ENCODE data around the gene NLRC3. TPM values are rescaled to one million over a fixed set of nuclear protein-coding genes. Genes with fewer than 3 reads are reported as not detected.

NLRC3 gene
- total RNA-seq, 1 experiment from 2014 or later: 0.26 TPM

DNA sequence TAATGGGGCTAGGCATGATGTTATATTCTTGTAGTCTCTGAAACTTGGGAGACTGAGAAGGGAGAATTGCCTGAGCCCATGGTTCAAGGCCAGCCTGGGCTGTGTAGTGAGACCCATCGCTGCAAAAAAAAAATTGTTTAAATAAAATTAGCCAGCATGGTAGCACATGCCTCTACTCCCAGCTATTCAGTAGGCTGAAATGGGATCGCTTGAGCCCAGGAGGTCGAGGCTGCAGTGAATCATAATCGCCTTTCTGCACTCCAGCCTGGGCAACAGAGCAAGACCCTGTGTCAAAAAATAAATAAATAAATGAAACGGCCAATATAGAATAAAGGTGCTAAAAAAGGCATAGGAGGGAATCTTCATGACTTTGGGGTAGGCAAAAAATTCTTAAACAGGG lies 48.1 kb upstream of the NLRC3 start:
- DNase-seq (ENCODE audit: low read depth, low spot score) (no peak), ATAC-seq (no peak)
- ChIA-PET CTCF (no interaction called here), POLR2A (interaction anchor here (0.6 kb wide), 1 partner anchor 19 kb away, joined by 5 read pairs; no protein-coding TSS in a partner anchor)
- Histone ChIP-seq H3K4me1 (ENCODE audit: control insufficient read depth, insufficient read depth, low read length) (no peaks in the 10 kb centered on the region), H3K36me3 (ENCODE audit: control insufficient read depth, insufficient read depth, low read length) (no peaks in the 10 kb centered on the region), H3K4me3 (ENCODE audit: low read depth in 2 of 2, low read length in 2 of 2) (no peak overlapping the region), H3K27ac (ENCODE audit: low read length) (no peak overlapping the region), H3K9me3 (ENCODE audit: control insufficient read depth, insufficient read depth, low read depth, low read length) (no peaks in the 10 kb centered on the region), H3K27me3 (ENCODE audit: control insufficient read depth, insufficient read depth, low read length) (no peaks in the 10 kb centered on the region)
- in situ Hi-C loops (cut with HindIII; ENCODE audit: low pct_unique_long_range_greater_than_20kb, low sequenced_read_pairs): no loop called here
- BruUV-seq (replicated peaks): no TSS peak
- intact Hi-C loops (cut with micrococcal nuclease; ENCODE audit: unreplicated experiment): no loop called here
- no peak for TF ChIP-seq POLR2AphosphoS5 (IDR thresholded peaks at IDR 0.05; ENCODE audit: low read depth, low read length)
- no peak for TF ChIP-seq SIN3A (IDR thresholded peaks at IDR 0.05; ENCODE audit: borderline replicate concordance, insufficient read depth, low read depth, low read length)

GRCh38 chr16:3623642-3624041 lies 46.4 kb upstream of the NLRC3 start:
- Histone ChIP-seq H3K4me3 (ENCODE audit: low read depth in 2 of 2, low read length in 2 of 2) (no peak overlapping the region), H3K4me1 (ENCODE audit: control insufficient read depth, insufficient read depth, low read length) (no peaks in the 10 kb centered on the region), H3K27me3 (ENCODE audit: control insufficient read depth, insufficient read depth, low read length) (no peaks in the 10 kb centered on the region), H3K9me3 (ENCODE audit: control insufficient read depth, insufficient read depth, low read depth, low read length) (no peaks in the 10 kb centered on the region), H3K27ac (ENCODE audit: low read length) (no peak overlapping the region), H3K36me3 (ENCODE audit: control insufficient read depth, insufficient read depth, low read length) (no peaks in the 10 kb centered on the region)
- intact Hi-C loops (cut with micrococcal nuclease; ENCODE audit: unreplicated experiment): no loop called here
- in situ Hi-C loops (cut with HindIII; ENCODE audit: low pct_unique_long_range_greater_than_20kb, low sequenced_read_pairs): no loop called here
- BruUV-seq (replicated peaks): no TSS peak
- CTCF ChIA-PET: no interaction called here
- ATAC-seq (no peak), DNase-seq (ENCODE audit: low read depth, low spot score) (no peak)
- TF ChIP-seq POLR2AphosphoS5 (IDR thresholded peaks at IDR 0.05; ENCODE audit: low read depth, low read length): no peak
- no peak for TF ChIP-seq TCF7L2 (IDR thresholded peaks at IDR 0.05; ENCODE audit: low read depth, low read length)
- TF ChIP-seq SIN3A (IDR thresholded peaks at IDR 0.05; ENCODE audit: borderline replicate concordance, insufficient read depth, low read depth, low read length): no peak
- no peak for TF ChIP-seq REST (IDR thresholded peaks at IDR 0.05; ENCODE audit: insufficient read depth in 1 of 2, low read depth in 2 of 2, low read length in 1 of 2)
- TF ChIP-seq, protein P1, sequence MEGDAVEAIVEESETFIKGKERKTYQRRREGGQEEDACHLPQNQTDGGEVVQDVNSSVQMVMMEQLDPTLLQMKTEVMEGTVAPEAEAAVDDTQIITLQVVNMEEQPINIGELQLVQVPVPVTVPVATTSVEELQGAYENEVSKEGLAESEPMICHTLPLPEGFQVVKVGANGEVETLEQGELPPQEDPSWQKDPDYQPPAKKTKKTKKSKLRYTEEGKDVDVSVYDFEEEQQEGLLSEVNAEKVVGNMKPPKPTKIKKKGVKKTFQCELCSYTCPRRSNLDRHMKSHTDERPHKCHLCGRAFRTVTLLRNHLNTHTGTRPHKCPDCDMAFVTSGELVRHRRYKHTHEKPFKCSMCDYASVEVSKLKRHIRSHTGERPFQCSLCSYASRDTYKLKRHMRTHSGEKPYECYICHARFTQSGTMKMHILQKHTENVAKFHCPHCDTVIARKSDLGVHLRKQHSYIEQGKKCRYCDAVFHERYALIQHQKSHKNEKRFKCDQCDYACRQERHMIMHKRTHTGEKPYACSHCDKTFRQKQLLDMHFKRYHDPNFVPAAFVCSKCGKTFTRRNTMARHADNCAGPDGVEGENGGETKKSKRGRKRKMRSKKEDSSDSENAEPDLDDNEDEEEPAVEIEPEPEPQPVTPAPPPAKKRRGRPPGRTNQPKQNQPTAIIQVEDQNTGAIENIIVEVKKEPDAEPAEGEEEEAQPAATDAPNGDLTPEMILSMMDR (IDR thresholded peaks at IDR 0.05): no peak
- POLR2A ChIA-PET: no interaction called here

- POLR2A ChIA-PET: no interaction called here
- TF ChIP-seq POLR2AphosphoS5 (IDR thresholded peaks at IDR 0.05; ENCODE audit: low read depth, low read length) (no peak), REST (IDR thresholded peaks at IDR 0.05; ENCODE audit: insufficient read depth in 1 of 2, low read depth in 2 of 2, low read length in 1 of 2) (no peak)
- CTCF ChIA-PET: no interaction called here
- Histone ChIP-seq H3K27me3 (ENCODE audit: control insufficient read depth, insufficient read depth, low read length) (no peaks in the 10 kb centered on the region), H3K4me3 (ENCODE audit: low read depth in 2 of 2, low read length in 2 of 2) (no peak overlapping the region), H3K9me3 (ENCODE audit: control insufficient read depth, insufficient read depth, low read depth, low read length) (no peaks in the 10 kb centered on the region), H3K4me1 (ENCODE audit: control insufficient read depth, insufficient read depth, low read length) (no peaks in the 10 kb centered on the region), H3K36me3 (ENCODE audit: control insufficient read depth, insufficient read depth, low read length) (0 out of 2 replicates have a peak, but pooled peaks cover 3% of the 10 kb centered on the region), H3K27ac (ENCODE audit: low read length) (no peak overlapping the region)
- intact Hi-C loops (cut with micrococcal nuclease; ENCODE audit: unreplicated experiment): no loop called here
- in situ Hi-C loops (cut with HindIII; ENCODE audit: low pct_unique_long_range_greater_than_20kb, low sequenced_read_pairs): no loop called here
- no peak for DNase-seq (ENCODE audit: low read depth, low spot score)
- no TSS peak for BruUV-seq (replicated peaks)
- no peak for ATAC-seq
Measured at GRCh38 chr16:3618769-3619141, 41.6 kb upstream of the NLRC3 start.

All from Panc1 (cell line).